ENCODE data around the gene INSRR. TPM values are rescaled to one million over a fixed set of nuclear protein-coding genes. Genes with fewer than 3 reads are reported as not detected.

The INSRR gene
- total RNA-seq, 1 donor from 2014 or later = not detected

DNA sequence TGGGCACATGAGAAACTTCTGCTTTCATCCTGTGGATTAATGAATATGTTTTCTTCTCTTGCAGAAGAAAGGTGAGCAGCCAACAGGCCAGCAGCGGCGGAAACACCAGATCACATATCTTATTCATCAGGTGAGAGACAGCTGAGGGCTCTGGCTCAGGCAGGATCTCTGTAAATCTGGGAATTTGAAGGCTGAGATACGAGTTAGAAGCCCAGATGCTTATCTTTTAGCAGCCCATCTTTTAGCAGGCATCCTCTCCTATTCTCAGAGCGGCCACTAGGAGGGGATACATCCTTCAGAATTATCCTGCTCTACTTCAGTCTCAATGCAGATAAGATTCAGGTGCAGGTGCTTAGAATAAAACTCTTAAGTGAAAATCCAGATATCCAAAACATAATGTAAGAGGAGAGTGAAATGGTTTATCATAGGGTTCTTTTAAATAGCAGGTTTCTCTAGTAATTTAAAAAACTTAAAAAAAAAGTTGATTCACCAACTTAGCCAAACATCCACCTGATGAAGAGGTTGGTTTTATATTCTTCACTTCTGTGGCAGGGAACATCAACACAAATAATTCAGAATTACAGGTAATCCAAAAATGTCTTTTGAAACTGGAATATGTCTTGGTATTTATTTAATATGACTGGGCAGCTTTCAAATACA lies 61.6 kb downstream of the INSRR start:
- TF ChIP-seq, protein P1, sequence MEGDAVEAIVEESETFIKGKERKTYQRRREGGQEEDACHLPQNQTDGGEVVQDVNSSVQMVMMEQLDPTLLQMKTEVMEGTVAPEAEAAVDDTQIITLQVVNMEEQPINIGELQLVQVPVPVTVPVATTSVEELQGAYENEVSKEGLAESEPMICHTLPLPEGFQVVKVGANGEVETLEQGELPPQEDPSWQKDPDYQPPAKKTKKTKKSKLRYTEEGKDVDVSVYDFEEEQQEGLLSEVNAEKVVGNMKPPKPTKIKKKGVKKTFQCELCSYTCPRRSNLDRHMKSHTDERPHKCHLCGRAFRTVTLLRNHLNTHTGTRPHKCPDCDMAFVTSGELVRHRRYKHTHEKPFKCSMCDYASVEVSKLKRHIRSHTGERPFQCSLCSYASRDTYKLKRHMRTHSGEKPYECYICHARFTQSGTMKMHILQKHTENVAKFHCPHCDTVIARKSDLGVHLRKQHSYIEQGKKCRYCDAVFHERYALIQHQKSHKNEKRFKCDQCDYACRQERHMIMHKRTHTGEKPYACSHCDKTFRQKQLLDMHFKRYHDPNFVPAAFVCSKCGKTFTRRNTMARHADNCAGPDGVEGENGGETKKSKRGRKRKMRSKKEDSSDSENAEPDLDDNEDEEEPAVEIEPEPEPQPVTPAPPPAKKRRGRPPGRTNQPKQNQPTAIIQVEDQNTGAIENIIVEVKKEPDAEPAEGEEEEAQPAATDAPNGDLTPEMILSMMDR (IDR thresholded peaks at IDR 0.05) = peak; percentile 57
- DNase-seq = no peak
- H3K36me3 Mint-ChIP-seq (ENCODE audit: low read depth) = peaks cover 89% of the 10 kb centered on the region
- ChIA-PET POLR2A (no interaction called here), CTCF (interaction anchor here (0.7 to 3.0 kb wide), 9 partner anchors 17 to 112 kb away, joined by 3 to 27 read pairs (median 4); partner anchors contain the start of gene NTRK1)
- intact Hi-C loops (cut with micrococcal nuclease) = loop anchor here (1.0 to 2.0 kb wide), 3 partner anchors 63 to 109 kb away; partner anchors contain the start of gene NTRK1
- H3K4me1 Mint-ChIP-seq = peaks cover 7% of the 10 kb centered on the region
- ATAC-seq (ENCODE audit: low read depth) = peak; percentile 73
- no peak overlapping the region for H3K4me3 Mint-ChIP-seq
- H3K9me3 Mint-ChIP-seq = no peaks in the 10 kb centered on the region
- no peaks in the 10 kb centered on the region for H3K27me3 Mint-ChIP-seq
- H3K27ac Mint-ChIP-seq = no peak overlapping the region

DNA sequence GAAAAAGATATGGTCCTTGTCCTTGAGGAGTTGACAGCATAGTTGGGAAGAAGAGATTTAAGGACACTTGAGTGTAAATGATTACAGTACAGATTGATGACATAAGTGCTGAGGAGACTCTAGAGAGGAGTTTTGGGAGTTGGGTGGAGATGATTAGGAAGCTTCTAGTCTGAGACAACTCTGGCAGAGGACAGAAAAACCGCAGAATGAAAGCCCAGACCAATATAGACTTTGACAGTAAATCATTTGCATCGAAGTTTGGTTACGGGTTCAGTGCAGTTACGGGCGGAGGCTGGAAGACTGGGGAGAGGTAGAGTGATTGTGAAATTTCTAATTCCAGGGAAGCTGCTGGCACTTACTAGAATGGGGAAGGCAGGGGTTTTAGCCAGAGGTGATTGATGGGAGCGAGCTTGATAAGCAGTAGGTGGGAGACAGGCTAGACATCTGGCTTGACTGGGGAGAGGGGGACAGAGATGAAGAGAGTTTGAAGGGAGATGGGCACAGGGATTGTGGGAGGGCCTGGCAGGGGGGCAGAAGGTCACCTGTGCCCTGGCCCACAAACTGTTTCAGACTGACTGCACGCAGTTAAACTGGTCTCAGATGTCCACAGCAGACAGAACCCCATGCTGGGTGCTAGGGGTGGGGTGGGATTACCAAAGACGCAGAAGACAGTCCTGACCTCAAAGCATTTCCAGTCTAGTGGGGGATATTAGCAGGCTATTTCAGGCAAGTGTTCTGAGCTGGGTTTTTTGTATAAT lies 62.4 kb downstream of the INSRR start:
- POLR2A ChIA-PET = interaction anchor here (0.7 to 0.9 kb wide), 2 partner anchors 9 to 63 kb away, joined by 3 to 4 read pairs; no protein-coding TSS in a partner anchor

DNA sequence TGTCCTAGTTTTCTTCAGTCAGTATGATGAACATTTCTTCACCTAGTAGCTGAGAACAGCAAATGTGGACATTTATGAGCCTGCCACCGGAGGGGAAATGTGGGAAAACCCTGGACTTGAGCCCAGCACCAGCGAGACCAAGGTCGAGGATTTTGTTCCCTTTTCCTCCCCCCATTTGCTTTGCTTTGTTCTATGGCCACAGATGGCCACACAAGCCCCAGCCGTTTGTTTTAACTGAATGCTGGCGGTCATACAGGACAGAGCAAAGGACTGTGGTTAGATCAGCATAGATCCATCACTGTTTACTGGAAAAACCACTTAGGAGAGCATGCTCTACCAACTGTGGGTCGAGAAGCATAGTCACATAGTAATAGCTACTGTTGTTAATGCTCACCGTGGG lies 63.1 kb downstream of the INSRR start:
- Mint-ChIP-seq H3K36me3 (ENCODE audit: low read depth) (peaks cover 92% of the 10 kb centered on the region), H3K27ac (no peak overlapping the region), H3K4me1 (peaks cover 7% of the 10 kb centered on the region), H3K9me3 (no peaks in the 10 kb centered on the region), H3K4me3 (no peak overlapping the region), H3K27me3 (no peaks in the 10 kb centered on the region)
- ChIA-PET CTCF (interaction anchor here (1.6 to 3.0 kb wide), 2 partner anchors 65 to 94 kb away, joined by 5 to 27 read pairs; partner anchors contain the start of gene NTRK1), POLR2A (interaction anchor here (0.7 to 1.0 kb wide), 3 partner anchors 9 to 64 kb away, joined by 3 to 4 read pairs (median 3); partner anchors contain the start of gene HDGF)
- ATAC-seq (ENCODE audit: low read depth) (no peak), DNase-seq (no peak)
- intact Hi-C loops (cut with micrococcal nuclease) = loop anchor here (2.0 kb wide), 1 partner anchor 107 kb away; no protein-coding TSS in a partner anchor
- TF ChIP-seq, protein P1 (IDR thresholded peaks at IDR 0.05) = no peak

More for the DNA sequence above, 62.4 kb downstream of the INSRR start:
- H3K9me3 Mint-ChIP-seq = no peaks in the 10 kb centered on the region
- TF ChIP-seq, protein P1 (IDR thresholded peaks at IDR 0.05) = no peak
- peaks cover 7% of the 10 kb centered on the region for H3K4me1 Mint-ChIP-seq
- ATAC-seq (ENCODE audit: low read depth) = no peak
- intact Hi-C loops (cut with micrococcal nuclease) = loop anchor here (1.0 to 2.0 kb wide), 3 partner anchors 64 to 108 kb away; partner anchors contain the start of gene NTRK1
- no peak for DNase-seq
- peak overlapping the region; percentile 25 for H3K27ac Mint-ChIP-seq
- CTCF ChIA-PET = interaction anchor here (0.7 to 3.0 kb wide), 6 partner anchors 16 to 113 kb away, joined by 3 to 27 read pairs (median 4); partner anchors contain the start of gene NTRK1
- H3K36me3 Mint-ChIP-seq (ENCODE audit: low read depth) = peaks cover 92% of the 10 kb centered on the region
- no peak overlapping the region for H3K4me3 Mint-ChIP-seq
- no peaks in the 10 kb centered on the region for H3K27me3 Mint-ChIP-seq

DNA sequence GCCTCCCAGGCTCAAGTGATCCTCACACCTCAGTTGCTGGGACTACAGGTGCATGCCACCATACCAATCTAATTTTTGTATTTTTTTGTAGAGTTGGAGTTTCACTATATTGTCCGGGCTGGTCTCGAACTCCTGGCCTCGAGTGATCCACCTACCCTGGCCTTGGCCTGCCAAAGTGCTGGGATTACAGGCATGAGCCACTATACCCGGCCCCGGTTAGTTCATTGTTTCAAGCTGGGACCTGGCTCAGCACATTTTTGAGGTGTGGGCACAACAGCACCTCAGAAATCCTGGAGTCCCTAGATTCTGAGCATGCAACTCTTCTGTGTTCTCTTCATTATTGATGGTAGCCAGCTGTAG lies 63.6 kb downstream of the INSRR start:
- TF ChIP-seq, protein P1 (IDR thresholded peaks at IDR 0.05) = no peak
- intact Hi-C loops (cut with micrococcal nuclease) = no loop called here
- H3K4me3 Mint-ChIP-seq = no peak overlapping the region
- no peaks in the 10 kb centered on the region for H3K9me3 Mint-ChIP-seq
- peaks cover 90% of the 10 kb centered on the region for H3K36me3 Mint-ChIP-seq (ENCODE audit: low read depth)
- H3K27me3 Mint-ChIP-seq = no peaks in the 10 kb centered on the region
- H3K27ac Mint-ChIP-seq = no peak overlapping the region
- ATAC-seq (ENCODE audit: low read depth) (no peak), DNase-seq (no peak)
- peaks cover 7% of the 10 kb centered on the region for H3K4me1 Mint-ChIP-seq
- POLR2A ChIA-PET = interaction anchor here (0.9 to 1.0 kb wide), 2 partner anchors 43 to 65 kb away, joined by 3 to 4 read pairs; partner anchors contain the start of gene HDGF
- CTCF ChIA-PET = interaction anchor here (1.3 to 3.0 kb wide), 3 partner anchors 65 to 94 kb away, joined by 5 to 27 read pairs (median 5); partner anchors contain the start of gene NTRK1

Measured in activated B cell treated with CpG ODN at 0.5 μM for 24 hours (primary cell).